AG09319 (cell line): Measurements from ENCODE around the gene PLS1.
"Not testable (repeated sequence)": the region's sequence is repeated elsewhere in the genome, so short reads cannot be mapped to it uniquely, and the experiment has no call there.

Source experiments
- DNase-seq: peaks from one replicate; pipeline ENCODE4 v3.0.0-alpha.2; 2010; ENCODE audit warnings: low read depth; ENCODE audit errors: extremely low read depth
- TF ChIP-seq, protein P1 (sequence below): IDR thresholded peaks from 2 replicates; pipeline ENCODE4 v1.5.1; 2011; ENCODE audit warnings: low read depth, mild to moderate bottlenecking, inconsistent platforms, low read length, moderate library complexity

PLS1 gene

GRCh38 chr3:142568393-142569017 is 27.7 kb upstream of the PLS1 start:
- TF ChIP-seq, protein P1, sequence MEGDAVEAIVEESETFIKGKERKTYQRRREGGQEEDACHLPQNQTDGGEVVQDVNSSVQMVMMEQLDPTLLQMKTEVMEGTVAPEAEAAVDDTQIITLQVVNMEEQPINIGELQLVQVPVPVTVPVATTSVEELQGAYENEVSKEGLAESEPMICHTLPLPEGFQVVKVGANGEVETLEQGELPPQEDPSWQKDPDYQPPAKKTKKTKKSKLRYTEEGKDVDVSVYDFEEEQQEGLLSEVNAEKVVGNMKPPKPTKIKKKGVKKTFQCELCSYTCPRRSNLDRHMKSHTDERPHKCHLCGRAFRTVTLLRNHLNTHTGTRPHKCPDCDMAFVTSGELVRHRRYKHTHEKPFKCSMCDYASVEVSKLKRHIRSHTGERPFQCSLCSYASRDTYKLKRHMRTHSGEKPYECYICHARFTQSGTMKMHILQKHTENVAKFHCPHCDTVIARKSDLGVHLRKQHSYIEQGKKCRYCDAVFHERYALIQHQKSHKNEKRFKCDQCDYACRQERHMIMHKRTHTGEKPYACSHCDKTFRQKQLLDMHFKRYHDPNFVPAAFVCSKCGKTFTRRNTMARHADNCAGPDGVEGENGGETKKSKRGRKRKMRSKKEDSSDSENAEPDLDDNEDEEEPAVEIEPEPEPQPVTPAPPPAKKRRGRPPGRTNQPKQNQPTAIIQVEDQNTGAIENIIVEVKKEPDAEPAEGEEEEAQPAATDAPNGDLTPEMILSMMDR: no peak
- no peak for DNase-seq

GRCh38 chr3:142569422-142569821 is 26.8 kb upstream of the PLS1 start:
- not testable (repeated sequence) for DNase-seq

DNA sequence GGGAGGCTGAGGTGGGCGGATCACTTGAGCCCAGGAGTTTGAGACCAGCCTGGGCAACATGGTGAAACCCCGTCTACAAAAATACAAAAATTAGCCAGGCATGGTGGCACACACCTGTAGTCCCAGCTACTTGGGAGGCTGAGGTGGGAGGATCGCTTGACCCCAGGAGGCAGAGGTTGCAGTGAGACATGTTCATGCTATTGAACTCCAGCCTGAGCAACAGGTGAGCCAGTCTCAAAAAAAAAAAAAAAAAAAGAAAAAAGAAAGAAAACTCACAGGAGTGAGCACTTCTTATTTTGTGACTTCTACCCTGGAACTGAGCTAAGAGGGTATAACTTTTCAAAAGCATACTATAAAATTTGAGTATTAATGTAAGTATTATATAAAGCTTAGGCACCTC is 22.0 kb upstream of the PLS1 start:
- DNase-seq: not testable (repeated sequence)

DNA sequence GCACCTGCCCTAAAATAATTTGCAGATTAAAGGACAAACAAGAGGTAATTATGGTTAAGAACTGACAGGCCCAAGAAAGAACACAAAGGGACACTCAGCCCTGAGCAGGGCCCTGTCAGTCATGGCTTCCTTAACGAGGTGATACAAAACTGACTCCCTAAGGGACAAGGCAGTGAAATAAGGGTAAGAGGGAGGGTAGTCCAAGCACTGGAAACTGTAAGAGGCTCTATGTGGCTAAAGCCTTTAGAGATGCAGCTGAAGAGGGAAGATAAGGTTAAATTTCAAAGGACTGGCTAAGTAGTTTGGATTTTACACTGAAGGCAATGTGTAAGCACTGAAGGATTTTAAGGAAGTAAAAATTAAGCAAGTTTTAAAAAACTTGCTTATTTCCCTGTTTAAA is 21.5 kb upstream of the PLS1 start:
- TF ChIP-seq, protein P1: no peak
- DNase-seq: no peak

- TF ChIP-seq, protein P1: no peak
- no peak for DNase-seq
These were observed 19.4 kb upstream of the PLS1 start for GRCh38 chr3:142576792-142577191.

GRCh38 chr3:142577696-142578328 is 18.4 kb upstream of the PLS1 start:
- TF ChIP-seq, protein P1: no peak
- no peak for DNase-seq

DNA sequence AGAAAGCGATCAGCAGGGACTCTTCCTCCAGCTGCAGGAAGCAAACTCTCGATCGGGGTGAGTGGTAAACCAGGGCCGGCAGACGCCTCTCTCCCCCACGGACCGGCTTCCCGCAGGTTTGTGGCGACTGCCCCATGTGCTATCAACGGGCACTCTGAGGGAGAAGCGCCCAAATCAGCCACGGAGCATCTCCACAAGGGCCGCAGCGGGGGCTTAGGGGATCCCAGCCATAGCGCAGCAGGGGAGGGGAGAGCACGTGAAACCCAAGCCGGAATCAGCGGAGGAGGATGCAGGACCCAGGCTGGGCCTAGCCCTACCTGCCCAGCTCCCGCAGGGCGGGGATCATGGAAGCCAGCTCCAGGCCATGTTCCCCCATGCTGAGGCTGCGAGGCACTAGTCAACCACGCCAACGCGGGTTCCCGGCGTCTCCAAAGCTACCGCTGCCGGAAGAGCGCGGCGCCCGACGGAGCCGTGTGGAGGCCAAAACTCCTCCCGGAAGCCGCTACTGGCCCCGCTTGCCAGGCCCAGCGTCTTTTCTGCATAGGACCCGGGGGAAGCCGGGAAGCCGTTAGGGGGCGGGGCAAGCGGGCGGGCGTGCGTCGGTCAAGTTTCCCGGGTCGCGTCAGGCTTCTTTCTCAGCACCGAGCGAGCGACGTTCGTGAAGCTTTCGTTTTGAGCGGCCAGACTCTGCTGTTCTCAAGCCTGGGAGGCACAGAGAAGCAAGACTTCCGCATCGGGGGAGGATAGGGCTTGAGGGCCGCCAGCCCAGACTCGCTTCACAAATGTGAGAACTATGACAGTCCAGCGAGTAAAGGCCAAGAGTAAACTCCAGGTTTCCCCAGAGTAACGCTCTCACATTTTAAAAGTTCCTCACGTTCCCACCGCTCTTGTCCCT is 17.6 kb upstream of the PLS1 start, which contains the start of gene ATR:
TSS of gene ATR (minus strand) at position 405 of the 895 bp plus-strand sequence. CDS start at position 376, 29 bp downstream.
- TF ChIP-seq, protein P1: no peak
- DNase-seq: peak; percentile 84

- TF ChIP-seq, protein P1: no peak
- no peak for DNase-seq
These were observed 16.2 kb upstream of the PLS1 start for GRCh38 chr3:142580061-142580423.

GRCh38 chr3:142581070-142581469 is 15.1 kb upstream of the PLS1 start:
- DNase-seq: not testable (repeated sequence)
